ENCODE measurements around the gene SDC3. TPM values are rescaled to one million over a fixed set of nuclear protein-coding genes. Genes with fewer than 3 reads are reported as not detected.
"Not testable (repeated sequence)": the region's sequence is repeated elsewhere in the genome, so short reads cannot be mapped to it uniquely, and the experiment has no call there.

Gene SDC3
- total RNA-seq, 2 experiments from 2014 or later, result not detected

DNA sequence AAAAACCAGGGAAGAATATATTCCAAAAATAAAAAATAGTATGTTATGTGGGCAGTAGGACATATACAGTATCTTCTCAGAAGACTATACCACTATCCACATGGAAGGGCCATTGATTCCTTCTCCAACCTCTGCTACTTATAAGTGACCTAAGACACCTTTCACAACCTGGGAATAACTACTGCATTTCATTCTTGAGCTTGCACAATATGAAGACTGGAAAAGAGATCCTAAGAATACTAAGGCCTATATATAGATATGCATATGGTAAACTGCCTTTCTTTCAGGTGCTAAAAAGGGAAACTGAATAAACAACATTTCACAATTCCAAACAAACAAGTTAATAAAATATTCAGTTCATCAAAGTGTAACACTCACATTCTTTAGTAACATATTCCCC, 32.0 kb upstream of the SDC3 start:
- no peak for DNase-seq
- Mint-ChIP-seq H3K9me3 (no peaks in the 10 kb centered on the region), H3K27me3 (no peaks in the 10 kb centered on the region), H3K36me3 (ENCODE audit: low read depth) (peaks cover 61% of the 10 kb centered on the region), H3K4me1 (no peaks in the 10 kb centered on the region), H3K27ac (no peak overlapping the region), H3K4me3 (no peak overlapping the region)
- POLR2A ChIA-PET, result no interaction called here
- CTCF ChIA-PET, result no interaction called here

DNA sequence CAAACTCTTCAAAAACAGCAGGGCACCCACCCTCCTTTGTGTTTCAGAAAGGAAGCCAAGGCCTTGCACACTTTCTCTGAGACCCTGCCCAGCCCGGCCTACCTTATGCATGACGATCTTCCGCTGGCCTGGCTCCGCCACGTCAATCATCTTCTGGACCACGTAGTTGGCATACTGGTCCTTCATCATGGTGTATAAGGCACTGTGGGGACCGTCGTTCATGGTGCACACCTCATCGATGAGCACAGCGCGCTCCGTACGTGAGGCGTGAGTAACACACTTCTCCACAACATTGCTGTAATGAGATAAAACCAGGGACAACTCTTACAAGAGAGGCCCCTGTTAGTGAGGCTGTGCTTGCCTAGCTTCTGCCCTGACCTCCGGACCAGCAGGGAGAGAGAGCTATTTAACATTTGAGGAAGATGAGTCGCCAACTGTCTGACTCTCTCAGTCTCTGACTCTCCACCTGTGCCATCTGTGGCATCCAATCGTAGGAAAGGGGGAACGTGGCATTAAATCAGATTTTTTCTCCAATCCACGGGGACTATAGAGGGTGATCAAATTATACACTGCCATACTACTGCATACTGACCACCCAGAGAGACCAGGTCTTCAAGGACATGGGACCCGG, 28.1 kb upstream of the SDC3 start:
- H3K27ac Mint-ChIP-seq, result no peak overlapping the region
- POLR2A ChIA-PET, result no interaction called here

DNA sequence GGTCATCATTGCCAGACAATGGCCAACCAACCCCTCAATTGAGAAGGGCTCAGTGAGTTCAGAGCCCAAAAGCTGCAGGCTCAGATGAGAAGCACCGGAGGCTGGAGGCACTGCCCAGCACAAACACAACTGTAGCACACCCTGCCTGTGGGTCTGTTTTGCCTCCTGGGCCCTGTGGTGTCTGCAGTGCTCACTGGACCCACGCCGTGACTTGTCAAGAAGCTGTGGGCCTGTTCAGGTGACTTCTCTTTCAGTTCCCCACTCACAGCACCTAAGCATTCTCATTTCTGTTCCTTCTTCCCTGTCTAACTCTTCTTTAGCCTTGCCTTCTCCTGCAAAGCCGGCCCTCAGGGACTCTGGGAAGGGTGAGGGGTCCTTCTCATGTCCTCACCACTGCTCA, 27.2 kb upstream of the SDC3 start:
- H3K4me3 Mint-ChIP-seq, H3K4me1 Mint-ChIP-seq, DNase-seq, POLR2A ChIA-PET, H3K27me3 Mint-ChIP-seq, CTCF ChIA-PET, H3K27ac Mint-ChIP-seq, H3K9me3 Mint-ChIP-seq: not testable (repeated sequence)
- peaks cover 45% of the 10 kb centered on the region for H3K36me3 Mint-ChIP-seq (ENCODE audit: low read depth)

More for the DNA sequence above, 28.1 kb upstream of the SDC3 start:
- CTCF ChIA-PET, result no interaction called here
- Mint-ChIP-seq H3K4me3 (no peak overlapping the region), H3K27me3 (no peaks in the 10 kb centered on the region), H3K36me3 (ENCODE audit: low read depth) (peaks cover 53% of the 10 kb centered on the region), H3K9me3 (no peaks in the 10 kb centered on the region), H3K4me1 (no peaks in the 10 kb centered on the region)
- no peak for DNase-seq

- no peaks in the 10 kb centered on the region for H3K9me3 Mint-ChIP-seq
- H3K27ac Mint-ChIP-seq, result no peak overlapping the region
- ChIA-PET POLR2A (interaction anchor here (1.3 kb wide), 1 partner anchor 130 kb away, joined by 3 read pairs; no protein-coding TSS in a partner anchor), CTCF (interaction anchor here (0.8 to 1.2 kb wide), 2 partner anchors 25 to 152 kb away, joined by 3 read pairs; no protein-coding TSS in a partner anchor)
- H3K27me3 Mint-ChIP-seq, result no peaks in the 10 kb centered on the region
- H3K4me1 Mint-ChIP-seq, result no peaks in the 10 kb centered on the region
- no peak for DNase-seq
- peaks cover 41% of the 10 kb centered on the region for H3K36me3 Mint-ChIP-seq (ENCODE audit: low read depth)
- no peak overlapping the region for H3K4me3 Mint-ChIP-seq
Measured at GRCh38 chr1:30934613-30935012, 26.1 kb upstream of the SDC3 start.

GRCh38 chr1:30933874-30934252, 25.3 kb upstream of the SDC3 start:
- H3K4me1 Mint-ChIP-seq, result no peaks in the 10 kb centered on the region
- H3K27ac Mint-ChIP-seq, result no peak overlapping the region
- DNase-seq, result no peak
- H3K36me3 Mint-ChIP-seq (ENCODE audit: low read depth), result peaks cover 34% of the 10 kb centered on the region
- no peaks in the 10 kb centered on the region for H3K9me3 Mint-ChIP-seq
- no peak overlapping the region for H3K4me3 Mint-ChIP-seq
- POLR2A ChIA-PET, result interaction anchor here (1.3 kb wide), 1 partner anchor 131 kb away, joined by 3 read pairs; no protein-coding TSS in a partner anchor
- CTCF ChIA-PET, result interaction anchor here (0.8 to 1.2 kb wide), 3 partner anchors 24 to 151 kb away, joined by 3 to 5 read pairs (median 3); no protein-coding TSS in a partner anchor
- H3K27me3 Mint-ChIP-seq, result no peaks in the 10 kb centered on the region

DNA sequence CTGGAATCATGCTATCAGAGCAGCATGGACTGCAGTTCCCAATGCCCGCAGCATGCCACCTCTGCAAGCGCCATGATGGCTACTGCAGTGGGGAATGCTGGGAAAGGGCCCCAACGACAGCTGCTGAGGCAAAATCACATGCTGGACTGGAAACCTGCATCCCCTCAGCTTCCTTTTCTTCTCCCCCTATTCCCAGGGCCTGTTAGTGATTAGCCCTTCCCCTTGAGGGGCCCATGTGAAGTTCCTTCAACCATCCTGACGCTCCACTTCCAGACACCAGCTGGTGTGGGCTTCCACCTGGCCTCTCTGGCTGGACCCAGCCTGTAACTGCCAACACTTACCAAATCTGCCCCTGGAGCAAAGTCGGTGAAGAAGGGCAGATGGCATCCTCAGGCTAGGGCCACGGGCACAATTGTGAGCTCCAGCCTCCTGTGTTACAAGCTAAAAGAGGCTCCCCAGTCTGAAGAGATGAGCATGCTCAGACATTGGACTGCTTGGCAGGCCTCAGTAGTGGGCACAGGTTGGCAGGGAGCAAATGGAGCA, 22.1 kb upstream of the SDC3 start:
- CTCF ChIA-PET, result interaction anchor here (1.1 to 5.1 kb wide), 4 partner anchors 126 to 212 kb away, joined by 4 to 37 read pairs (median 5); no protein-coding TSS in a partner anchor
- H3K27me3 Mint-ChIP-seq, result no peaks in the 10 kb centered on the region

DNA sequence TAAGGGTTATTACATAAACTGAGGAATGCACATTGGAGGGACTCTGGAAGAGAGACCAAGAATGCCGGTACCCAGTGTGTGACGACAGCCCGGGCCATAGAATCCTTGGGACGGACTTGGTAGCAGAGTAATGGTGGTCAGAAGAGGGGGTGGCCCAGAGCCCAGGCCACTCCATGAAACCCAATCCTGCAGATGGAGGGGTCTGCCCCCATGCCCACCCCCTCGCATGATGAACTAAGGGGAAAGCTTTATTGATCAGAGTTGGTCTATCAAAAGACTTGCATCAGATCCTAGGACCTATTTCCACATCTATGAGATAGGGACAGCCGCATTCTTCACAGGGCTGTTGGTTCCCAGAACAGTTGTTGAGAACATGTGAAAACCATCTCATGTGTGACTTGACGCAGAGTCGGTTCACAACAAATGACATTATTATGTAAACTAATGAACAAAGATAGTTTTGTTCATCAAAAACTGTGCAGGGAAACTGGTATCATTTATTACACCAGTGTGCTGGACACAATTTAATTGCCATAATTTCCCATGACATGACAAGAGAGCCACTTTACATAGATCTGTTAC, 21.5 kb upstream of the SDC3 start:
- Mint-ChIP-seq H3K4me3 (no peak overlapping the region), H3K27me3 (no peaks in the 10 kb centered on the region), H3K36me3 (ENCODE audit: low read depth) (peaks cover 16% of the 10 kb centered on the region), H3K9me3 (no peaks in the 10 kb centered on the region), H3K27ac (no peak overlapping the region), H3K4me1 (peaks cover 2% of the 10 kb centered on the region)
- POLR2A ChIA-PET, result no interaction called here
- no peak for DNase-seq
- CTCF ChIA-PET, result interaction anchor here (1.1 to 5.1 kb wide), 3 partner anchors 125 to 211 kb away, joined by 4 to 37 read pairs (median 4); no protein-coding TSS in a partner anchor

More for the DNA sequence above, 22.1 kb upstream of the SDC3 start:
- Mint-ChIP-seq H3K4me1 (peaks cover 2% of the 10 kb centered on the region), H3K4me3 (no peak overlapping the region), H3K27ac (no peak overlapping the region), H3K9me3 (no peaks in the 10 kb centered on the region), H3K36me3 (ENCODE audit: low read depth) (peaks cover 21% of the 10 kb centered on the region)
- POLR2A ChIA-PET, result no interaction called here
- DNase-seq, result no peak

DNA sequence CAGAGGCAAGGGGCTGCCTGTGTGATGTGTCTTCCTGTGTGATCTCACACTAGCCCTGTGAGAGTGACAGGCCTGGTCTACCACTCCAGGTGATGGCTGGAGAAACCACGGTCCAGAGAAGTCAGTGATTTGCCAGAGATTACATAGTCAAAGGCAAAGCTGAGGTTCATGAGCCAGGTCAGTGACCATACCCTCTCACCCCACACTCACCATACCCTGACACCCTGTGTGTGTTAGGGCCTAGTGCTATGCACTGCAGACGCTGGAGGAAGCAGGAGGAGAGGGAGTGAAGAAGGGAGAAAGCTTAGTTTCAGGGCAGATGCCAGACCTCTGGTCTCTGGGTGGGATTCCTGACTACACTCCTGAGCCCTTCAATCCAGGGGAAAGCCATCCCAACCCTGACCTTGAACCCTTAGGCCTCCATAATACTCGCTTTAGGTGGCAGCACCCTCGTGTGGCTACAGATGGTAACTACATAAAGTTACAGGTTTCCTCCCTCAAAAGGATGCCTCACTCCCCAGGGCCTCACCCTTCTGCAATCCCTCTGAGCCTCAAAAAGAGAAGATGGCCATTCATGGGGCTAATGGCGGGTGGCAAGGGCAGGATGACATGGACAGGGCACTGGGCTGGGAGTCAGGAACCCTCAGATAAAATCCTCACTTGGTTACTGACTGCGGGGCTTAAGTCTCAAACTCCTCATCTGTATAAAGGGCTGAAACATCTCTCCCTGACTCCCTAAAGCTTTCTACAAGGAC, 20.8 kb upstream of the SDC3 start:
- Mint-ChIP-seq H3K27ac (no peak overlapping the region), H3K27me3 (no peaks in the 10 kb centered on the region), H3K4me3 (no peak overlapping the region), H3K36me3 (ENCODE audit: low read depth) (peaks cover 9% of the 10 kb centered on the region), H3K4me1 (peaks cover 2% of the 10 kb centered on the region), H3K9me3 (no peaks in the 10 kb centered on the region)
- peak; percentile 57 for DNase-seq
- ChIA-PET POLR2A (no interaction called here), CTCF (interaction anchor here (0.9 to 5.1 kb wide), 14 partner anchors 10 to 334 kb away, joined by 3 to 37 read pairs (median 4); no protein-coding TSS in a partner anchor)

DNA sequence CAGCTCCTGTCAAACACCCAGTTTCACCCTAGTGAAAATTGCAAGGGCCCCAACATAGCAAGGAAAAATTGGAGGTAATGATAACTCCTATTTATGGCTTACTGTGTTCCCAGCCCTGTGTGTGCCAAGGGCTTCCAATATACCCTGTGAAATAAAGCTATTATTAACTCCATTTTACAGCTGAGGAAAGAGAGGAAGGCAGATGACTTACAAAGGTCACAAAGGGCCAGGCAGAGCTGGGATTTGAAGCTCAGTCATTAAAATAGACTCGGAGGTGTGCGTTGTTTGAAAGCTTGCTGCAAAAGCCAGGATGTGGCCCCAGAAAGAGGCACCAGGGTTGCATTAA, 20.2 kb upstream of the SDC3 start:
- Mint-ChIP-seq H3K4me3 (no peak overlapping the region), H3K4me1 (peaks cover 2% of the 10 kb centered on the region), H3K27me3 (no peaks in the 10 kb centered on the region), H3K9me3 (no peaks in the 10 kb centered on the region), H3K36me3 (ENCODE audit: low read depth) (peaks cover 5% of the 10 kb centered on the region), H3K27ac (no peak overlapping the region)
- ChIA-PET CTCF (interaction anchor here (0.7 to 5.1 kb wide), 15 partner anchors 9 to 335 kb away, joined by 3 to 37 read pairs (median 4); no protein-coding TSS in a partner anchor), POLR2A (interaction anchor here (0.5 kb wide), 1 partner anchor 18 kb away, joined by 6 read pairs; no protein-coding TSS in a partner anchor)
- DNase-seq, result no peak

DNA sequence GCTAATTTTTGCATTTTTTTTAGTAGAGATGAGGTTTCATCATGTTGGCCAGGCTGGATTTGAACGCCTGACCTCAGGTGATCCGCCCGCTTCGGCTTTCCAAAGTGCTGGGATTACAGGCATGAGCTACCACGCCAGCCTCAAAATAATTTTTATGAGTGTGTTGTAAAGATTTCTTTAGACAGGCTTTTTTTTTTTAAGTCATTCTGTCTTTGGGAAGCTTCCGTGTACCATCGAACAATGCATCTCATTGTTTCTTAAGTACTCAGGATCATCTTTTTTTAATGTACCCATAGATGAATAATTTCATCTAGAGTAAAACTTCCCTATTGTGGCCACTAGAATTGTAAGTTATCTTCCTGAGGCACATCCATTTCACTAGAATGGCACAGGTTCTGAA, 19.6 kb upstream of the SDC3 start:
- POLR2A ChIA-PET, result interaction anchor here (0.5 kb wide), 1 partner anchor 18 kb away, joined by 6 read pairs; no protein-coding TSS in a partner anchor
- no peak for DNase-seq
- H3K4me3 Mint-ChIP-seq, result no peak overlapping the region

DNA sequence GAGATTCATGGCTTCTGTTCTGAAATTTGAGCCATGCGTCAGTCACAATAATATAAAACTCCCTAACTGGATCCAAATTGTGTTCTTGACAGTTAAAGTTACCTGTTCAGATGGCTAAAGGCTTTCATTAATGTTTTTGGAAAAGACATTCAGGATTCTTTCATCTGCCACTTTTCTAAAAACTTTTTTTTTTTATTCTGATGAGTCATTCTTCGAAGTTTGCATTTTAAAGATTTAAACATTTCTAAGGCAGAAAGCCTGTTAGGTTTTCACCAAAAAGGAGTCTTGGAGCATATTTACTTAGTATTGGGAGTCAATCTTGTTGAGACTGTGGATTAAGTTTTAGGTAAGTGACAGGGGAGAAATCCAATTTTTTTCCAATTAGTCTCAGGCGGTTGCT, 18.9 kb upstream of the SDC3 start:
- no peaks in the 10 kb centered on the region for H3K36me3 Mint-ChIP-seq (ENCODE audit: low read depth)
- ChIA-PET POLR2A (interaction anchor here (1.6 kb wide), 1 partner anchor 11 kb away, joined by 4 read pairs; no protein-coding TSS in a partner anchor), CTCF (no interaction called here)
- no peak overlapping the region for H3K4me3 Mint-ChIP-seq
- H3K27me3 Mint-ChIP-seq, result peaks cover 3% of the 10 kb centered on the region
- no peak for DNase-seq
- H3K9me3 Mint-ChIP-seq, result no peaks in the 10 kb centered on the region
- peaks cover 2% of the 10 kb centered on the region for H3K4me1 Mint-ChIP-seq
- no peak overlapping the region for H3K27ac Mint-ChIP-seq

More for the DNA sequence above, 19.6 kb upstream of the SDC3 start:
- no peaks in the 10 kb centered on the region for H3K36me3 Mint-ChIP-seq (ENCODE audit: low read depth)
- no peaks in the 10 kb centered on the region for H3K9me3 Mint-ChIP-seq
- H3K4me1 Mint-ChIP-seq, result peaks cover 2% of the 10 kb centered on the region
- peaks cover 2% of the 10 kb centered on the region for H3K27me3 Mint-ChIP-seq
- CTCF ChIA-PET, result interaction anchor here (0.7 to 5.1 kb wide), 14 partner anchors 9 to 335 kb away, joined by 3 to 37 read pairs (median 4); no protein-coding TSS in a partner anchor
- H3K27ac Mint-ChIP-seq, result no peak overlapping the region

DNA sequence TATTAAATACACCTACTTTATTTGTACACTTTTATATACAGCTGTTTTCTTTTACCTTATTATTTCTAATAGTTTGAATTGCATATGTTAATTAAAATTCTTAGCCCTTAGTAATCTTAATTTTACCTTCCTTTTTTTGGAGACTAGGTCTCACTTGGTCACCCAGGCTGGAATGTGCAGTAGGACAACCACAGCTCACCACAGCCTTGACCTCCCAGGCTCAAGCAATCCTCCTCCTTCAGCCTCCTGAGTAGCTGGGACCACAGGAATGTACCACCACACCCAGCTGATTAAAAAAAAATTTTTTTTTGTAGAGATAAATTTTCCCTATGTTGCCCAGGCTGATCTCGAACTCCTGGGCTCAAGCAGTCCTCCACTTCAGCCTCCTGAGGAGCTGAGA, 15.0 kb upstream of the SDC3 start:
- Mint-ChIP-seq H3K9me3 (no peaks in the 10 kb centered on the region), H3K4me3 (no peak overlapping the region), H3K27ac (no peak overlapping the region), H3K4me1 (peaks cover 5% of the 10 kb centered on the region), H3K27me3 (peaks cover 6% of the 10 kb centered on the region), H3K36me3 (ENCODE audit: low read depth) (no peaks in the 10 kb centered on the region)
- POLR2A ChIA-PET, result no interaction called here
- no peak for DNase-seq
- CTCF ChIA-PET, result interaction anchor here (0.9 to 1.2 kb wide), 2 partner anchors 13 to 75 kb away, joined by 3 read pairs; no protein-coding TSS in a partner anchor

DNA sequence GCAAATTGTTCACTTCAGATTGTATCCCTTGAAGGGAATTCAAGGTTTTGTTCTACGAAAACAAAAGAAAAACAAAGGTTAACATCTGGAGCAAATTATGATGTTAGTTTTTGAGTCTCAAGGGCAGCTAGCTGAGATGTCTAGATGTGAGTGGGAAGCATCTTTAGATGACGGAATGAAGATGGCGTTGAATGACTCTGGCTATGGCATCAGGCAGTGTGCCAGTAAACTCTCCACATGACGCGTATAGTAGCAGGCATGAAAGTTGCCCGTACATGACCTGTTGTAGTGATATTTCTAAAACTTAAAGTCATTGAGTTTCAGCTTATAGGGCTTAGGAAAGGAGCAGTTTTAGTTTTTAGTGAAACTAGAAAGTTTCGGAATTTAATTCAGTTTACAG, 12.3 kb upstream of the SDC3 start:
- ChIA-PET POLR2A (no interaction called here), CTCF (interaction anchor here (1.0 to 3.0 kb wide), 5 partner anchors 10 to 202 kb away, joined by 4 to 11 read pairs (median 6); no protein-coding TSS in a partner anchor)
- H3K9me3 Mint-ChIP-seq, result no peaks in the 10 kb centered on the region
- no peaks in the 10 kb centered on the region for H3K36me3 Mint-ChIP-seq (ENCODE audit: low read depth)
- no peak overlapping the region for H3K4me3 Mint-ChIP-seq
- H3K4me1 Mint-ChIP-seq, result peaks cover 5% of the 10 kb centered on the region
- DNase-seq, result no peak
- H3K27ac Mint-ChIP-seq, result no peak overlapping the region
- H3K27me3 Mint-ChIP-seq, result peaks cover 6% of the 10 kb centered on the region

All from activated CD4-positive, alpha-beta memory T cell treated with anti-CD3 and anti-CD28 coated beads, Interleukin-2, amount 10 ng/mL, durations not matched to agents 7 days and 5 days (primary cell).